Liver (tissue), 9 donors: ENCODE measurements around the gene GPR26. TPM values are rescaled to one million over a fixed set of nuclear protein-coding genes. Genes with fewer than 3 reads are reported as not detected.

Experiments used
- DNase-seq: peaks from one replicate; pipeline ENCODE4 v3.0.0-alpha.2; 2017; ENCODE audit warnings: low spot score
- H3K27ac ChIP-seq, 2 donors: one replicate each; pipeline ENCODE4 v1.7.0; 2013; ENCODE audit warnings: inconsistent platforms in 2 of 2, low read length in 2 of 2, control low read depth in 1 of 2, low read depth in 1 of 2, mild to moderate bottlenecking in 1 of 2
- H3K27me3 ChIP-seq, 4 donors: one replicate each; pipeline versions ENCODE4 v1.6.1 to v1.7.0; 2013; ENCODE audit warnings: low read length in 3 of 4, inconsistent platforms in 1 of 4, mild to moderate bottlenecking in 1 of 4, moderate library complexity in 1 of 4; ENCODE audit not compliant: control insufficient read depth in 4 of 4, insufficient read depth in 4 of 4
- H3K36me3 ChIP-seq, 4 donors: one replicate each; pipeline versions ENCODE4 v1.6.1 to v1.7.0; 2013; ENCODE audit warnings: low read length in 3 of 4, mild to moderate bottlenecking in 3 of 4, low read depth in 1 of 4, moderate library complexity in 1 of 4; ENCODE audit not compliant: control insufficient read depth in 4 of 4, insufficient read depth in 3 of 4
- H3K4me1 ChIP-seq, 4 donors: one replicate each; pipeline versions ENCODE4 v1.6.1 to v1.7.0; 2013; ENCODE audit warnings: low read length in 3 of 4, mild to moderate bottlenecking in 3 of 4, moderate library complexity in 1 of 4; ENCODE audit not compliant: control insufficient read depth in 4 of 4, insufficient read depth in 4 of 4
- H3K4me3 ChIP-seq, 3 donors: one replicate each; pipeline versions ENCODE4 v1.6.1 to v1.7.0; 2013; ENCODE audit warnings: low read length in 3 of 3, control low read depth in 1 of 3, low read depth in 1 of 3, mild to moderate bottlenecking in 1 of 3
- H3K9ac ChIP-seq, 2 donors: one replicate each; pipeline ENCODE4 v1.7.0; 2013; ENCODE audit warnings: low read length in 2 of 2, mild to moderate bottlenecking in 2 of 2, moderate library complexity in 2 of 2, control low read depth in 1 of 2, low read depth in 1 of 2
- H3K9me3 ChIP-seq, 4 donors: one replicate each; pipeline versions ENCODE4 v1.6.1 to v1.7.0; 2013; ENCODE audit warnings: low read length in 3 of 4; ENCODE audit not compliant: control insufficient read depth in 4 of 4
- CTCF ChIP-seq: fragments of 150-350 bp; IDR thresholded peaks from 2 replicates; pipeline ENCODE4 v1.5.1; 2017; ENCODE audit warnings: improper control_type of control experiment, low read depth, low read length; ENCODE audit not compliant: missing input control
- FOXA1 ChIP-seq: IDR thresholded peaks from 2 replicates; pipeline ENCODE4 v1.6.1; 2016; ENCODE audit warnings: antibody characterized with exemption
- GABPA ChIP-seq, 2 donors: IDR thresholded peaks in 1 of 2; conservative IDR thresholded peaks in 1 of 2; 2 replicates each; pipeline ENCODE4 v1.6.1; 2016; ENCODE audit warnings: antibody characterized with exemption in 2 of 2, mild to moderate bottlenecking in 1 of 2, moderate library complexity in 1 of 2
- HNF4A ChIP-seq, 2 donors: conservative IDR thresholded peaks; 2 replicates each; pipeline ENCODE4 v1.6.1; 2016; ENCODE audit warnings: antibody characterized with exemption in 2 of 2, mild to moderate bottlenecking in 2 of 2
- JUND ChIP-seq, 2 donors: IDR thresholded peaks; 2 replicates each; pipeline ENCODE4 v1.6.1; 2016; ENCODE audit warnings: antibody characterized with exemption in 2 of 2
- MAX ChIP-seq: IDR thresholded peaks from 2 replicates; pipeline ENCODE4 v1.6.1; 2016; ENCODE audit warnings: antibody characterized with exemption
- NR2F2 ChIP-seq: IDR thresholded peaks from 2 replicates; pipeline ENCODE4 v1.6.1; 2016; ENCODE audit warnings: antibody characterized with exemption
- RAD21 ChIP-seq, 2 donors: IDR thresholded peaks; 2 replicates each; pipeline ENCODE4 v1.6.1; 2016; ENCODE audit warnings: antibody characterized with exemption in 2 of 2, mild to moderate bottlenecking in 2 of 2
- REST ChIP-seq: IDR thresholded peaks from 2 replicates; pipeline ENCODE4 v1.6.1; 2016; ENCODE audit warnings: antibody characterized with exemption, mild to moderate bottlenecking
- RXRA ChIP-seq, 2 donors: IDR thresholded peaks; 2 replicates each; pipeline ENCODE4 v1.6.1; 2017 to 2018; ENCODE audit warnings: antibody characterized with exemption in 2 of 2, mild to moderate bottlenecking in 1 of 2
- TAF1 ChIP-seq: conservative IDR thresholded peaks from 2 replicates; pipeline ENCODE4 v1.6.1; 2016; ENCODE audit warnings: antibody characterized with exemption, mild to moderate bottlenecking
- ZBTB33 ChIP-seq: IDR thresholded peaks from 2 replicates; pipeline ENCODE4 v1.6.1; 2016; ENCODE audit warnings: antibody characterized with exemption
- WGBS: extraction: QIAGEN DNeasy Blood & Tissue Kit; methylation state at CpG from one replicate; pipeline ENCODE4 v1.1.7; 2013; 5-methylcytosine and 5-hydroxymethylcytosine counted together
- polyA plus RNA-seq, 2 donors: library from polyadenylated mRNA; stranded (reverse) in 1 of 2; unstranded in 1 of 2; fragments of 200-250 nt in 1 of 2; fragments of >200 nt in 1 of 2; fragmentation: Nextera tagmentation in 1 of 2; extraction: Ambion mirVana in 1 of 2; gene quantifications; one replicate each; pipeline versions ENCODE4 v1.2.1 to v1.2.3, GENCODE V29; 2013 to 2015
- total RNA-seq, 2 donors: library from RNA; depleted of rRNA; stranded (reverse); fragments of >200 nt; gene quantifications; one replicate each; pipeline ENCODE4 v1.2.3, GENCODE V29; 2014
- donor health status: healthy.
- donor health status: healthy.
- donor health status: healthy.
- donor health status: healthy.
- donor health status: healthy.

Gene GPR26
- total and polyA plus RNA-seq, 4 donors, result not detected

- peaks cover 0 to 14% (median 1%) of the 10 kb centered on the region in 4 donors for H3K27me3 ChIP-seq
- 46% methylated on average over 4 of the region's 4 CpGs for WGBS
- H3K36me3 ChIP-seq, result no peaks in the 10 kb centered on the region
- no peak for DNase-seq
- no peak overlapping the region for H3K27ac ChIP-seq
- no peak overlapping the region for H3K9ac ChIP-seq
- H3K9me3 ChIP-seq, result no peaks in the 10 kb centered on the region
- no peak overlapping the region for H3K4me3 ChIP-seq
- TF ChIP-seq NR2F2, result no peak
- TF ChIP-seq HNF4A (conservative IDR thresholded peaks at IDR 0.05), result no peak
- no peak for TF ChIP-seq REST
- TF ChIP-seq JUND (IDR thresholded peaks at IDR 0.05), result no peak
- no peak for TF ChIP-seq RXRA (IDR thresholded peaks at IDR 0.05)
- no peak for TF ChIP-seq GABPA (IDR thresholded peaks at IDR 0.05 in 1 of 2, conservative IDR thresholded peaks at IDR 0.05 in 1 of 2)
- TF ChIP-seq TAF1, result no peak
- TF ChIP-seq FOXA1, result no peak
- TF ChIP-seq RAD21 (IDR thresholded peaks at IDR 0.05), result no peak
- TF ChIP-seq MAX, result no peak
- no peak for TF ChIP-seq ZBTB33
- H3K4me1 ChIP-seq, result no peaks in the 10 kb centered on the region
Observed at GRCh38 chr10:123642293-123642692, 23.9 kb upstream of the GPR26 start.

- Histone ChIP-seq H3K4me1 (no peaks in the 10 kb centered on the region), H3K27ac (no peak overlapping the region), H3K9me3 (no peaks in the 10 kb centered on the region), H3K4me3 (no peak overlapping the region), H3K27me3 (peaks cover 0 to 14% (median 1%) of the 10 kb centered on the region in 4 donors), H3K9ac (no peak overlapping the region), H3K36me3 (no peaks in the 10 kb centered on the region)
- 46% methylated on average over 8 of the region's 8 CpGs for WGBS
- DNase-seq, result no peak
- TF ChIP-seq RAD21 (IDR thresholded peaks at IDR 0.05), result peak in 1 of 2 donors; percentile 48
- TF ChIP-seq CTCF, result no peak
Observed at GRCh38 chr10:123642697-123643096, 23.5 kb upstream of the GPR26 start.
